Measurements from ENCODE around the gene ABCC1.

- TF ChIP-seq CTCF (optimal IDR thresholded peaks at IDR 0.05 in 1 of 3, IDR thresholded peaks at IDR 0.05 in 1 of 3, conservative IDR thresholded peaks at IDR 0.05 in 1 of 3; ENCODE audit: extremely low read depth in 1 of 3, insufficient read depth in 2 of 3, low read length in 3 of 3) = no peak
- no peak for TF ChIP-seq EZH2 (IDR thresholded peaks at IDR 0.05; ENCODE audit: low read length)
Observed at GRCh38 chr16:15993946-15994665, 44.7 kb downstream of the ABCC1 start.
